ENCODE results near the gene FOXO6.
A peak's percentile ranks its signal among the peaks of the same experiment; 100 is the strongest.

FOXO6 gene

DNA sequence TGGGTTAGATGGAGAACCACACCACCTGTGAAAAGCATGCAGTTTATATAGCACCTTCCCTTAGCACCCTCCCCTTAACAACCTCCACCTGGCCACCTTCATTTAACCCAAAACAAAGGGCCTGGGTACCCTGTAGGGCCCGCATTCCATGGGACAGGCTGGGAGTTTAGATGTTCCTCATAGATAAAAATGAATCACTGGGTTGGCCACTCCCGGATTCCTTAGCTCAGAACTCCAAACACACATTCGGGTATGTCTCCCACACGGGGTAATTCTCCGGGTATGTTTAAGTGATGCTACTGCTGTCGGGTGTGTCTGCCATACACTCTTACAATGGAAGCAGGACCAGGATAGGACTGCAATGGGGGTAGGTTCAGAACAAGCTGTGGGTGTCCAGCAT lies 43.9 kb upstream of the FOXO6 start:
- no peak for TF ChIP-seq CTCF (conservative IDR thresholded peaks at IDR 0.05; ENCODE audit: low read depth, low read length)
- no peak for DNase-seq (ENCODE audit: low read depth)
- no peak overlapping the region for H3K4me3 ChIP-seq (ENCODE audit: low read length)

GRCh38 chr1:41318135-41318534 lies 43.1 kb upstream of the FOXO6 start:
- no peak for DNase-seq (ENCODE audit: low read depth)
- H3K4me3 ChIP-seq (ENCODE audit: low read length): no peak overlapping the region
- TF ChIP-seq CTCF (conservative IDR thresholded peaks at IDR 0.05; ENCODE audit: low read depth, low read length): no peak

GRCh38 chr1:41319106-41319755 lies 42.0 kb upstream of the FOXO6 start:
- no peak for TF ChIP-seq CTCF (conservative IDR thresholded peaks at IDR 0.05; ENCODE audit: low read depth, low read length)
- no peak overlapping the region for H3K4me3 ChIP-seq (ENCODE audit: low read length)
- peak; percentile 24 for DNase-seq (ENCODE audit: low read depth)

GRCh38 chr1:41319807-41320711 lies 41.2 kb upstream of the FOXO6 start:
- no peak for TF ChIP-seq CTCF (conservative IDR thresholded peaks at IDR 0.05; ENCODE audit: low read depth, low read length)
- no peak for DNase-seq (ENCODE audit: low read depth)

DNA sequence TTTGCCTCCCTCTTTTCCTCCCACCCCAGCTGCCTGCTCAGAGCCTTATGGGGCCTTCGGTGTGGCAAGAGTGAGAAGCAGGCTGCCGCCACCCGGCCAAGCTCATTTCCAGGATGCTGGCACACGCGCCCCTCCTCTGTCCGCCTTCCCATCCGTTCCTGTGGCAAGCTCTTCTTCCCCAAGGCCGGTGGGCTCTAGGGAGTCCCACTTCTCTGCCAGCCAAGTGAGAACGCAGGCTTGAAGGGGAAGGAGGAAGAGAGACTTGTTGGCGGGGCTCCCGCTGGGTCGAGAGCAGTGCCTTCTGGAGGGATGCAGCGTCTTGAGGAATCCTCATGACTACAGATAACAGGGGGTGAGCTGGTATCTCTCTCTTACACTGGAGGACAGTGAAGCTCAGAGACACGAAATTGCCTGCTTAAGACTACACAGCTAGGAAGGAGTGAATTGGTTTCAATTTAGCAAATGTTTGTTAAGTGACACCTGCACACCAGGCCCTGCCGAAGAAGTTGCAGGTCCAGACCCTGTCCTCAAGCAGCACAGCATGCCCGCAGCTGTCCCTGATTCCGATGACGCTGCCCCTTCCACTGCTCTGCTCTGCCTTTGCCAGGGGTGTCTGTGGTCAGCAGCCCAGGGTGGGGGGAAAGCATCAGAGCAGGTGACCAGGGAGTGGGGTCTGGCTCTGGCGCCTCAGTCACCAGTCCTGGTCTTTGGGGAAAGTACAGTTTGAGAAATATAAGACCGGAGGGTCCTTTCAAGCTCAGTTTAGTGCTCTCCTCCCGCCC lies 40.1 kb upstream of the FOXO6 start:
- H3K4me3 ChIP-seq (ENCODE audit: low read length): no peak overlapping the region
- TF ChIP-seq CTCF (conservative IDR thresholded peaks at IDR 0.05; ENCODE audit: low read depth, low read length): no peak
- no peak for DNase-seq (ENCODE audit: low read depth)

More at GRCh38 chr1:41319807-41320711, 41.2 kb upstream of the FOXO6 start:
- no peak overlapping the region for H3K4me3 ChIP-seq (ENCODE audit: low read length)

DNA sequence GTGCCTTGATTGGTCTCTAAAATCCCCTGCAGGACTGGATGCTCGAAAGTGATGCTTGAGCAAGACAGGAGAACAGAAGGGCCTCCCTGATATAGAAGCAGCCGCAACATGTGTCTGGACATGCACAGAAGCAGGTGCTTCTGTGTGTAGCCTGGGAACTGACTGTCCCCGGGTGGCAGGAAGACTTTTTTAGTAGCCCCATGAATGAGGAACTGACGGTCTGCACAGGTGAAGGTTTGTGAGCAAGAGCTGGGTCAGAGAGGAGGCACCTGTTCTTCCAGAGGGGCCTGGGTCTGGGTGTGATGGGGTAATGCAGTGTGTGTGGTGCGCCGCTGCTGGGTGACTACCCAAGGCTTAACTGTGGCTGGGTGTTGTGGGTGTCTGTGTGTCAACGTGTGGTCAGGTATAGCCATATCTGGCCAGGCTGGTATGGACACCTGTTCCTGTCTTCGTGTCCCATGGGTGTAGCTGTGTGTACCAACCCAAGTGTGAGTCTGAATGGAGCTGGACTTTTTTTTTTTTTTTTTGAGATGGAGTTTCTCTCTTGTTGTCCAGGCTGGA lies 39.1 kb upstream of the FOXO6 start:
- no peak for TF ChIP-seq CTCF (conservative IDR thresholded peaks at IDR 0.05; ENCODE audit: low read depth, low read length)
- no peak overlapping the region for H3K4me3 ChIP-seq (ENCODE audit: low read length)
- no peak for DNase-seq (ENCODE audit: low read depth)
